RWPE2 (cell line): ENCODE measurements around the gene ZNF804A.

Experiments used
- ATAC-seq: fragments of 200-7000 bp; cut with Tn5 transposase; 3 replicates; pipeline ENCODE4 v1.9.1; 2021; ENCODE audit warnings: low read depth
- DNase-seq: peaks from one replicate; pipeline ENCODE4 v3.0.0-alpha.2; 2020; ENCODE audit warnings: low spot score
- H3K27ac ChIP-seq: fragments of 450-650 bp; 2 replicates; pipeline ENCODE4 v1.5.1; 2017; ENCODE audit warnings: mild to moderate bottlenecking; ENCODE audit not compliant: poor library complexity, severe bottlenecking
- H3K27me3 ChIP-seq: fragments of 250-450 bp; sonication (Bioruptor Pico); 2 replicates; pipeline ENCODE4 v1.5.1; 2021; ENCODE audit warnings: mild to moderate bottlenecking, moderate library complexity; ENCODE audit not compliant: insufficient read depth, poor library complexity, severe bottlenecking
- H3K36me3 ChIP-seq: fragments of 250-450 bp; sonication (Bioruptor Pico); 2 replicates; pipeline ENCODE4 v1.5.1; 2020; ENCODE audit warnings: low read depth, mild to moderate bottlenecking, moderate library complexity
- H3K4me1 ChIP-seq: fragments of 250-450 bp; sonication (Bioruptor Pico); 2 replicates; pipeline ENCODE4 v1.5.1; 2021; ENCODE audit warnings: mild to moderate bottlenecking, moderate library complexity; ENCODE audit not compliant: insufficient read depth, poor library complexity, severe bottlenecking
- H3K4me3 ChIP-seq: fragments of 250-450 bp; sonication (Bioruptor Pico); 2 replicates; pipeline ENCODE4 v1.5.1; 2021; ENCODE audit warnings: mild to moderate bottlenecking, moderate library complexity; ENCODE audit not compliant: severe bottlenecking
- H3K9me3 ChIP-seq: fragments of 250-450 bp; sonication (Bioruptor Pico); 2 replicates; pipeline ENCODE4 v1.5.1; 2021; ENCODE audit warnings: mild to moderate bottlenecking, moderate library complexity; ENCODE audit not compliant: severe bottlenecking
- CTCF ChIP-seq: fragments of 450-650 bp; IDR thresholded peaks from one replicate; pipeline ENCODE4 v1.5.1; 2017; ENCODE audit warnings: mild to moderate bottlenecking, moderate library complexity; ENCODE audit not compliant: poor library complexity, severe bottlenecking

ZNF804A gene

GRCh38 chr2:184646177-184646576 lies 47.8 kb downstream of the ZNF804A start:
- H3K36me3 ChIP-seq = no peaks in the 10 kb centered on the region
- H3K4me3 ChIP-seq = no peak overlapping the region
- ATAC-seq (peak; percentile 74), DNase-seq (peak; percentile 42)
- H3K4me1 ChIP-seq = no peaks in the 10 kb centered on the region
- H3K27me3 ChIP-seq = no peaks in the 10 kb centered on the region
- no peak overlapping the region for H3K27ac ChIP-seq
- H3K9me3 ChIP-seq = no peaks in the 10 kb centered on the region
- TF ChIP-seq CTCF = no peak

- H3K36me3 ChIP-seq = no peaks in the 10 kb centered on the region
- ATAC-seq (no peak), DNase-seq (no peak)
- H3K27ac ChIP-seq = no peak overlapping the region
- H3K4me1 ChIP-seq = no peaks in the 10 kb centered on the region
- no peak overlapping the region for H3K4me3 ChIP-seq
- H3K9me3 ChIP-seq = no peaks in the 10 kb centered on the region
- H3K27me3 ChIP-seq = no peaks in the 10 kb centered on the region
- no peak for TF ChIP-seq CTCF
These were observed 48.3 kb downstream of the ZNF804A start for GRCh38 chr2:184646593-184646992.

GRCh38 chr2:184654945-184655344 lies 56.6 kb downstream of the ZNF804A start:
- TF ChIP-seq CTCF = no peak
- Histone ChIP-seq H3K4me1 (no peaks in the 10 kb centered on the region), H3K27ac (no peak overlapping the region), H3K4me3 (no peak overlapping the region), H3K9me3 (no peaks in the 10 kb centered on the region), H3K36me3 (no peaks in the 10 kb centered on the region), H3K27me3 (no peaks in the 10 kb centered on the region)
- ATAC-seq (no peak), DNase-seq (no peak)

- H3K4me3 ChIP-seq = no peak overlapping the region
- H3K27me3 ChIP-seq = no peaks in the 10 kb centered on the region
- H3K27ac ChIP-seq = no peak overlapping the region
- no peaks in the 10 kb centered on the region for H3K36me3 ChIP-seq
- H3K4me1 ChIP-seq = no peaks in the 10 kb centered on the region
- no peak for TF ChIP-seq CTCF
- ATAC-seq = no peak
- H3K9me3 ChIP-seq = no peaks in the 10 kb centered on the region
- no peak for DNase-seq
These were observed 78.8 kb downstream of the ZNF804A start for GRCh38 chr2:184677171-184677570.

GRCh38 chr2:184679219-184680018 lies 81.1 kb downstream of the ZNF804A start:
- no peak for TF ChIP-seq CTCF
- Histone ChIP-seq H3K36me3 (no peaks in the 10 kb centered on the region), H3K4me3 (no peak overlapping the region), H3K27ac (no peak overlapping the region), H3K4me1 (no peaks in the 10 kb centered on the region), H3K9me3 (no peaks in the 10 kb centered on the region), H3K27me3 (no peaks in the 10 kb centered on the region)
- ATAC-seq (no peak), DNase-seq (no peak)
